IPS DF 4.7 (cell line): ENCODE results near the gene ASAP2.
"Not testable (repeated sequence)": the region's sequence is repeated elsewhere in the genome, so short reads cannot be mapped to it uniquely, and the experiment has no call there.

Experiments
- DNase-seq: peaks from one replicate; pipeline ENCODE4 v3.0.0-alpha.2; 2013; ENCODE audit warnings: low spot score; ENCODE audit errors: extremely low read depth

The ASAP2 gene

GRCh38 chr2:9250091-9250490 is 43.5 kb downstream of the ASAP2 start:
- DNase-seq: no peak

DNA sequence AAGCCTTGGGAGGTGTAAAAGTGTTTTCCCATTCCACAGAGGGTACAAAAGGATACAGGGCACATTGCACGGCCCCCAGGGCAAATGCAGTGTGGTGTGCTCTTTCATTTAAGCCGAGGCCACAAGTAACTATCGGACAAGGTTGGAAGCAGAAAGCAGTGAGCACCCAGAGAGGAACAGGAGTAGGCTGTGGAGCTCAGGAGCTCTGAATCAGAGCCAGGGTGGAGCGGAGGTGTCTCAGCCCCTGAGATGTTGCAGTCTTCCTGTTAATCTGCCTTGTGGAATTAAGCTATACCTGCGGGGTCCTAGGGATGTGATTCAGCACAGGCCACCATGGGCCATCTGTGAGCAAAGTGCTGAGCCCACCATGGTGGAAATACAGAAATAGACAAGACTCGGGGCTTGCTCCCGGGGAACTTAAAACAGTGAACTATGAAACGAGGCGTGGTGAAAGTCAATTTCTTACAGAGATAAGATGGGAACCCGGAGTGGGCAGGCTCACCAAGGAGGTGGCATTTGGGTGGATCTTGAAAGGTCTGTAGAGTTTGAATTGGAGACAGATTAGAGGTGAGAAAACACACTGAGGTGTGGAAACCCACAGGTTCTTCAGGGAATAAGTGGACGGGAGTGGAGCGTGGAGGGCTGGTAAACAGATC is 44.0 kb downstream of the ASAP2 start:
- no peak for DNase-seq

DNA sequence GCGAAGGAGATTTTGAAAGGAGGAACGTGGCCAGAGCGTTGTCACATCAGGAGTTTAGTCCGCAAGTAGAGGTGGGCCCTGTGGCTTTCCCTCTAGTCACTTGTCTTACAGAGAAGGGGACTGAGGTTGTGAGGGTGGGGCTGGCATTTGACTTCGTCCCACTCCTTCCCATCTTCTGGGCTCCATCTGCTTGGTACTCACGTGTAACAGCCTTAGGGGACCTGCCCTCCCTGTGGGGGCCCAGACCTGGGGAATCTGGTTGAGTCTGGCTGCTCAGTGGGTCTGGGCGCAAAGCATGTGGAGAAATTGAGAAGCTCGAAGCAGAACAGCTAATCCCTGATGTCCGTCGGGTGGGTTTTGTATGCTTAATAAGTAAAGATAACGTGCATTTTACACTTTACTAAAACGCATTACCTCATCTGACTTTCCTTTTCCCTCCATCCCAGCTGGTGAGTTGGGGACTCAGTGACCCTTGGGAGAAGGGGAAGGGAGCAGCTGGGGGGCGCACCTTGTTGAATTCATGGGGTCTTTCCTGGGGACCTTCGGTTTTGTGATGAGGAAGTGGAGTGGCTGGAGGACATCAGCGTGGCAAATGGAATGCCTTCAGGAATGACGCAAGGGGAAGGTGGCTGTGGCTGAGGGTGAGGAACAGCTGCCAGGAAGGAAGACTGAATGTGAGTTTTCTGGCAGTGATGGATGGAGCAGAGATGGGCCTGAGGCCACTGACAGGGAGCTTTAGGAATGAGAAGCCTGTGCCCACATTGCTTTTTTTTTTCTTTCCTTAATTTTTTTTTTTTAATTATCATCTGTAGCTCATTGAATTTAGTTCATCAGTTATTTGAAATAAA is 44.8 kb downstream of the ASAP2 start:
- DNase-seq: no peak

- DNase-seq: no peak
These were observed 45.4 kb downstream of the ASAP2 start for GRCh38 chr2:9252002-9252357.

DNA sequence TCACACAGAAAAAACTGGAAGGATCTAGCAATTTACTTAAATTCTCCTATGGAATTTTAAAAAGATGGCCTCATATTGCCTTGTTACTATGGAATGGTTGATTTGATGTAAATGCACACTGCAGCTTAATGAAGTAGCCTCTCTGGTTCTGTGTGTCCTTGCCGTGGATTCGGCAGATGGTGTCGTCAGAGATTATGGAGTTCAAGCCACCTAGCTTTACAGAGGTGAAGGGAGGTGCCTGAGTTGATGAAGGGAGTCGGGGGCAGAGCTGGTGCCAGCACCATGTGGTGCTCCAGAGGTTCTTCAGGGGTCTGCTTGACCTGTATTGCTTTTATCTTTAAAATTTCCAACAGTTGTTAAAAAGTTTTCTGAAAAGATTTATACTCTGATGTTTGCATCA is 48.8 kb downstream of the ASAP2 start:
- DNase-seq: no peak

DNA sequence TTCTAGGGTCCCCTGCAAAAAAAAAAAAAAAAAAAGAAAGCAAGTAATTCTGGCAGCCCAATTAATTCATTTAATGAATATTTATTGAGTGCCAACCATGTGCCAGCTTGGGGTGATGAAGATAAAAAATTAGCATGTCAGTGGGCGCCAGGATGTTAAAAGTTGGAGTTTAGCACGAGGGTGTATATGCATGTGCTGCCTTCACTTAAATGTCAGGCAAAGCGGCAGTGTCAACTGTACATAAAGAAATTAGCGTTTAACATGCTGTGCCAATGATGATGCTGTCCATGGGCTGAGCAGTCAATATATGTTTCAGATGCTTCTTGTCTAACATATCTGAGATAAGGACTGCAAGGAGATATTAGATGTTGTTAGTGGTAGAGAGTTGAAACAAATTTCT is 49.5 kb downstream of the ASAP2 start:
- no peak for DNase-seq

- DNase-seq: no peak
These were observed 50.0 kb downstream of the ASAP2 start for GRCh38 chr2:9256570-9257043.

DNA sequence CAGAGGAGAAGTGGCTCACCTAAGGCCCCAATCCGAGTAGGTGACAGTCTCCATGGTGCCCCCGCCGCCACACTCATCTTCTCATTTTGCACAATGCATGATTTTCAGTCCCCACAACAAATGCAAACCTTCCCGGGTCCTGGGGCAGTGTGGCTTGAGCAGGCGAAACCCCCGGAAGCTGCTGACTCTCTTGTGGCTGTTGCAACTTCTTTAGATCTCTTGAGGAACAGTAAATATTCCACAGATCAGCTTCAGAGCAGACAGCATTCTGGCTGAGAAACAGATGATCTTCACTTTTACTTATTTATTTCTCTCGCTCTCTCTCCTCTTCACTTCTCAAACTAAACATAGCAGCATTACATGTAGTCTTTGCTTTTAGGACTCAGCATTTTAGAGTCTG is 51.9 kb downstream of the ASAP2 start:
- no peak for DNase-seq

DNA sequence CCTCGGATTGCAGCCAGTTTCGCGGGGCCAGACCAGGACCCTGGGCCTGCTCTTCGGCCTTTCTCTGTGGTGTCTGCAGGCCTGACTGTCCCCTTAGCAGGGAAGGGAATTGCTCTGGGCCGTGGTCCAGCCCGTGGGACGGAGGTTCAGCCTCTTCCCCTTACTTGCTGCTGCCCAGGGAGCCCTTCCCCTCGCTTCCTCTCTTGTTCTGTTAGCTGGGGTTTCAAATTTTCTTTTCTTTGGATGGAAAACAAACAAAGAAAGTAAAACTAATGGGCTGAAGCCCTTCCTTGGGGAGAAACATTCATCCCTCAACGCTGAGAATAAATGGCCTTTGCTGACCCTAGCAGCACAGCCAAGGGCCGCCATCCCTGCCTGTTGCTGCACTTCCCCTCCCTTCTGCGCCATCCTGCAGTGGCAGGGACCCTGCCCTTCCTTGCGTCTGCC is 52.4 kb downstream of the ASAP2 start:
- DNase-seq: no peak

- no peak for DNase-seq
These were observed 53.9 kb downstream of the ASAP2 start for GRCh38 chr2:9260464-9260918.

DNA sequence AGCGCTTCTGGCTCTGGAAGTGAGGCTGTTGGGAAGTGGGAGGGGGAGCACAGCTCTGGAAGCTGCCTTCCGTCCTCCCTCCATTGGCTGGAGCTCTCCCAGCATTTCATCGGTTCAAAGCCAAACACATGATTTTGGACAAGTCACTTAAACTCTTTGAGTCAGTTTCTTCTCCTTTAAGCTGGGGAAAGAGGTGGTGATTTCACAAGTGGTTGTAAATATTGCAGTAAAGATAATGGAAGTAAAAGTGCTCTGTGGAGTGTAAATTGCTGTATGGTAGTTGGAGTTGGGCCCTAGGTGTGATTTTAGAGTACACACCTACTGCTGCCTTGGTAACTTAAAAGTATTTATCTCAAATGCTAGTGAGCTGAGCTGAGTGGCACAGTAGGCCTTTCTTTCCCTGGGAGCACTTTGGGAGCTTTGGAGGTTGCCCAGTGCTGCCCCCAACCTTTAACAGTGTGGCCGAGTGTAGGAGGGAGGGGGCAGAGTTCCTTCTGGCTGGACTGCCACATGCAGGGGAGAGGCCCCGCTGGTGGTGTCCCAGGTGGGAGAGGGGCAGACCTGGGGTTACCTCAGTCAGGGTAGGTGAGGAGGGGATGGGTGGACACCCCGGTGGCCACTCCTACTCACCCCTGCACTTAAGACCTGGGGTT is 54.7 kb downstream of the ASAP2 start:
- DNase-seq: no peak

- no peak for DNase-seq
These were observed 56.1 kb downstream of the ASAP2 start for GRCh38 chr2:9262671-9263171.

- no peak for DNase-seq
These were observed 56.8 kb downstream of the ASAP2 start for GRCh38 chr2:9263428-9263827.

- DNase-seq: no peak
These were observed 57.7 kb downstream of the ASAP2 start for GRCh38 chr2:9264301-9264700.

DNA sequence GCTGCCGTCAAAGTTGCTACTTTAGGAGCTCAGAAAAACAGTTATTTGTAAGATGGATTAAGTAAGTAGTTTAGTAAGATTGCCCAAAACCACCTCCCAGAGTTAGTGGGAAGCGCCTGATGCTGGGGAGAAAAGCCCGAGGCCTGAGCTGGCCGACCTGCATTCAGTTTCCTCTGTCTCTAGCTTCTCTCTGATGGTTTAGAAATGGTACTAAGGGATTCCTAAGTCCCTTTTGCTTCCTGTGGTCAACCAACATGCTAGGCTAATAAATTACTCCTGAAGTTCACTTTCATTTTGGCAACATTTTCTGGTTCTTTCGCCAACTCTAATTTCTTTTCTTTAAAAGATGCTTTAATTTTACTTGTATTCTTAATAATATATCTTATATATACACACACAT is 60.1 kb downstream of the ASAP2 start:
- no peak for DNase-seq

DNA sequence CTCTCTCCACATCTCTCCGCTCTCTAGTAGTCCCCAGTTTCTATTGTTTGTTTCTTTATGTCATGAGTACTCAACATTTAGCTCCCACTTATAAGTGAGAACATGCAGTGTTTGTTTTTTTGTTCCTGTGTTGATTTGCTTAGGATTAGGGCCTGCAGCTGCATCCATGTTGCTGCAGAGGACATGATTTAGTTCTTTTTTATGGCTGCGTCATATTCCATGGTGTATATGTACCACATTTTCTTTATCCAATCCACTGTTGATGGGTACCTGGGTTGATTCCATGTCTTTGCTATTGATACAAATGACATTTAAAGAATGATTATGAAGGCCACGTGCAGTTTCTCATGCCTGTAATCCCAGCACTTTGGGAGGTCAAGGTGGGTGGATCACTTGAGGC is 60.7 kb downstream of the ASAP2 start:
- not testable (repeated sequence) for DNase-seq

GRCh38 chr2:9268301-9269080 is 61.9 kb downstream of the ASAP2 start:
- DNase-seq: no peak

GRCh38 chr2:9269295-9269694 is 62.7 kb downstream of the ASAP2 start:
- DNase-seq: no peak

- no peak for DNase-seq
These were observed 63.2 kb downstream of the ASAP2 start for GRCh38 chr2:9269695-9270360.

- DNase-seq: no peak
These were observed 64.5 kb downstream of the ASAP2 start for GRCh38 chr2:9271091-9271490.

DNA sequence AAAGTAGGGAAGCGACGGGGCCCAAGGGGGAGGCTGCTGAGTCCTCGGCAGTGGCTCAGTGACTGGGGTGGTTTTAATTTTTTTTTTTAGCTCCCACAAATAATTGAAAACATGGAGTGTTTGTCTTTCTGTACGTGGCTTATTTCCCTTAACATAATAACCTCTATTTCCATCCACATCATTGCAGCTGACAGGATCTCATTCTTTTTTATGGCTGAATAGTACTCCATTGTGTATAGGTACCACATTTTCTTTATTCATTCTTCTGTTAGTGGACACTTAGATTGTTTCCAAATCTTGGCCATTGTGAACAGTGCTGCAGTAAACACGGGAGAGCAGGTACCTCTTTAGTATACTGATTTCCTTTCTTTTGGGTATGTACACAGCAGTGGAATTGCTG is 65.1 kb downstream of the ASAP2 start:
- DNase-seq: no peak
